ENCODE results near the gene ZMIZ2. TPM values are rescaled to one million over a fixed set of nuclear protein-coding genes. Genes with fewer than 3 reads are reported as not detected.
"Not testable (repeated sequence)": the region's sequence is repeated elsewhere in the genome, so short reads cannot be mapped to it uniquely, and the experiment has no call there.

Gene ZMIZ2
- total RNA-seq, 1 experiment from 2014 or later = 91.3 TPM

DNA sequence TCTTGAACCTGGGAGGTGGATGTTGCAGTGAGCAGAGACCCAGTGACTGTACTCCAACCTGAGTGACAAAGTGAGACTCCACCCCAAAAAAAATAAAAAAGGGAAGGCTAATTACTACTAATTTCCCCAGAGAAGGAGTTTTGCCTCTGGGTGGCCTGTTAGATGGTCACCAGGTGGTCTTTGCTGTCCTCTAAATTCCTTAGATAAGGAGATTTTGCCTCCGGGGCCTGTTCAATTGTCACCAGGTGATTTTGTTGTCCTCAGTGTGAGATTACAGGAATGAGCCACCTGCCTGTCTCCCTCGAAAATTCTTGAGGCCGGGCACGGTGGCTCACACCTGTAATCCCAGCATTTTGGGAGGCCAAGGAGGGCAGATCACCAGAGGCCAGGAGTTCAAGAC lies 24.4 kb upstream of the ZMIZ2 start:
- no peak for TF ChIP-seq RAD21 (IDR thresholded peaks at IDR 0.05; ENCODE audit: low read depth)
- TF ChIP-seq EZH2phosphoT487 (IDR thresholded peaks at IDR 0.05; ENCODE audit: borderline replicate concordance) = no peak
- no peak for TF ChIP-seq SP1 (IDR thresholded peaks at IDR 0.05; ENCODE audit: low read depth)
- no peak for TF ChIP-seq SIN3A (IDR thresholded peaks at IDR 0.05; ENCODE audit: low read depth)
- TF ChIP-seq CEBPB (IDR thresholded peaks at IDR 0.05; ENCODE audit: low read depth) = no peak
- TF ChIP-seq, protein P1, sequence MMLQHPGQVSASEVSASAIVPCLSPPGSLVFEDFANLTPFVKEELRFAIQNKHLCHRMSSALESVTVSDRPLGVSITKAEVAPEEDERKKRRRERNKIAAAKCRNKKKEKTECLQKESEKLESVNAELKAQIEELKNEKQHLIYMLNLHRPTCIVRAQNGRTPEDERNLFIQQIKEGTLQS (IDR thresholded peaks at IDR 0.05) = no peak
- no peak for TF ChIP-seq POLR2A (IDR thresholded peaks at IDR 0.05; ENCODE audit: borderline replicate concordance, extremely low read depth, insufficient read depth, insufficient read length)
- no peak for TF ChIP-seq FOSL1 (IDR thresholded peaks at IDR 0.05; ENCODE audit: low read depth)
- TF ChIP-seq TCF7L2 (IDR thresholded peaks at IDR 0.05; ENCODE audit: borderline replicate concordance, extremely low read depth, insufficient read depth, insufficient read length) = no peak
- TF ChIP-seq EZH2 (IDR thresholded peaks at IDR 0.05) = no peak
- TF ChIP-seq YY1 (IDR thresholded peaks at IDR 0.05; ENCODE audit: extremely low read depth, insufficient replicate concordance, low read depth, low read length) = no peak
- TF ChIP-seq ZNF274 (IDR thresholded peaks at IDR 0.05; ENCODE audit: low read depth, low read length) = no peak
- TF ChIP-seq, protein P2, sequence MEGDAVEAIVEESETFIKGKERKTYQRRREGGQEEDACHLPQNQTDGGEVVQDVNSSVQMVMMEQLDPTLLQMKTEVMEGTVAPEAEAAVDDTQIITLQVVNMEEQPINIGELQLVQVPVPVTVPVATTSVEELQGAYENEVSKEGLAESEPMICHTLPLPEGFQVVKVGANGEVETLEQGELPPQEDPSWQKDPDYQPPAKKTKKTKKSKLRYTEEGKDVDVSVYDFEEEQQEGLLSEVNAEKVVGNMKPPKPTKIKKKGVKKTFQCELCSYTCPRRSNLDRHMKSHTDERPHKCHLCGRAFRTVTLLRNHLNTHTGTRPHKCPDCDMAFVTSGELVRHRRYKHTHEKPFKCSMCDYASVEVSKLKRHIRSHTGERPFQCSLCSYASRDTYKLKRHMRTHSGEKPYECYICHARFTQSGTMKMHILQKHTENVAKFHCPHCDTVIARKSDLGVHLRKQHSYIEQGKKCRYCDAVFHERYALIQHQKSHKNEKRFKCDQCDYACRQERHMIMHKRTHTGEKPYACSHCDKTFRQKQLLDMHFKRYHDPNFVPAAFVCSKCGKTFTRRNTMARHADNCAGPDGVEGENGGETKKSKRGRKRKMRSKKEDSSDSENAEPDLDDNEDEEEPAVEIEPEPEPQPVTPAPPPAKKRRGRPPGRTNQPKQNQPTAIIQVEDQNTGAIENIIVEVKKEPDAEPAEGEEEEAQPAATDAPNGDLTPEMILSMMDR (IDR thresholded peaks at IDR 0.05 in 2 of 3, conservative IDR thresholded peaks at IDR 0.05 in 1 of 3; ENCODE audit: borderline replicate concordance in 1 of 3, insufficient read depth in 1 of 3, low read depth in 2 of 3, low read length in 2 of 3) = no peak
- no peak for TF ChIP-seq SRF (IDR thresholded peaks at IDR 0.05; ENCODE audit: low read depth)
- TF ChIP-seq, protein P3, sequence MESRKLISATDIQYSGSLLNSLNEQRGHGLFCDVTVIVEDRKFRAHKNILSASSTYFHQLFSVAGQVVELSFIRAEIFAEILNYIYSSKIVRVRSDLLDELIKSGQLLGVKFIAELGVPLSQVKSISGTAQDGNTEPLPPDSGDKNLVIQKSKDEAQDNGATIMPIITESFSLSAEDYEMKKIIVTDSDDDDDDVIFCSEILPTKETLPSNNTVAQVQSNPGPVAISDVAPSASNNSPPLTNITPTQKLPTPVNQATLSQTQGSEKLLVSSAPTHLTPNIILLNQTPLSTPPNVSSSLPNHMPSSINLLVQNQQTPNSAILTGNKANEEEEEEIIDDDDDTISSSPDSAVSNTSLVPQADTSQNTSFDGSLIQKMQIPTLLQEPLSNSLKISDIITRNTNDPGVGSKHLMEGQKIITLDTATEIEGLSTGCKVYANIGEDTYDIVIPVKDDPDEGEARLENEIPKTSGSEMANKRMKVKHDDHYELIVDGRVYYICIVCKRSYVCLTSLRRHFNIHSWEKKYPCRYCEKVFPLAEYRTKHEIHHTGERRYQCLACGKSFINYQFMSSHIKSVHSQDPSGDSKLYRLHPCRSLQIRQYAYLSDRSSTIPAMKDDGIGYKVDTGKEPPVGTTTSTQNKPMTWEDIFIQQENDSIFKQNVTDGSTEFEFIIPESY (IDR thresholded peaks at IDR 0.05; ENCODE audit: extremely low read depth, insufficient replicate concordance, low read length) = no peak
- no peak for TF ChIP-seq POLR2AphosphoS5 (IDR thresholded peaks at IDR 0.05; ENCODE audit: low read depth, low read length)
- Histone ChIP-seq H3K4me2 (ENCODE audit: low read length) (no peak overlapping the region), H2AFZ (ENCODE audit: low read depth, low read length, poor library complexity, severe bottlenecking) (no peak overlapping the region), H3K27me3 (ENCODE audit: insufficient read depth, low read length) (no peaks in the 10 kb centered on the region), H3K4me3 (replicated peaks in 1 of 2; ENCODE audit: low read depth in 1 of 2, low read length in 2 of 2) (no peak overlapping the region), H3K9ac (ENCODE audit: low read length) (no peak overlapping the region), H3K36me3 (ENCODE audit: control insufficient read depth in 1 of 2, insufficient read depth in 2 of 2, low read length in 2 of 2) (no peaks in the 10 kb centered on the region), H3K4me1 (ENCODE audit: control insufficient read depth in 1 of 2, insufficient read depth in 2 of 2, low read length in 2 of 2) (peaks cover 0 to 16% of the 10 kb centered on the region in 2 experiments; a peak in 2 of 4 replicates), H3K27ac (ENCODE audit: low read depth, low read length) (no peak overlapping the region), H3K9me3 (ENCODE audit: control insufficient read depth in 1 of 2, insufficient read depth in 1 of 2, low read depth in 1 of 2, low read length in 2 of 2) (no peaks in the 10 kb centered on the region), H3K79me2 (ENCODE audit: insufficient read depth, low read length) (no peaks in the 10 kb centered on the region), H3K9me2 (ENCODE audit: insufficient read depth) (no peaks in the 10 kb centered on the region), H4K20me1 (ENCODE audit: insufficient read depth) (no peaks in the 10 kb centered on the region)
- POLR2A ChIA-PET = no interaction called here
- ATAC-seq (no peak), DNase-seq (ENCODE audit: low read depth, low spot score) (no peak)
- RAD21 ChIA-PET (ENCODE audit: low non-redundant PET in 1 of 2, low total read pairs in 2 of 2, uncharacterized antibody in 2 of 2, unreplicated experiment in 2 of 2) = no interaction called here
- no TSS peak for BruUV-seq (replicated peaks)
- intact Hi-C loops (cut with micrococcal nuclease) = no loop called here
- CTCF ChIA-PET = no interaction called here

DNA sequence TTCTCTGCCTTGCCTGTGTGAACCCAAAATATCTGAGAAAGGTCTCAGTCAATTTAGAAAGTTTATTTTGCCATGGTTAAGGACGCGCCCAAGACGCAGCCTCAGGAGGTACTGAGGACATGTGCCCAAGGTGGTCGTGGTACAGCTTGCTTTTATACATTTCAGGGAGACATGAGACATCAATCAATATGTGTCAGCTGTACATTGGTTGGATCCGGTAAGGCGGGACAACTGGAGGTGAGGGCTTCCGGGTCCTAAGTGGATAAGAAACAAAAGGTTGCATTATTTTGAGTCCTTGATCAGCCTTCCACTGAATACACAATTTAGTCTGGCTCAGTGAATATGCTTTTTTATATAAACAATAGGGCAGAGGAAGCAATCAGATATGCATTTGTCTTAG lies 22.4 kb upstream of the ZMIZ2 start:
- H3K27ac ChIP-seq (ENCODE audit: low read depth, low read length); POLR2A ChIA-PET; BruUV-seq (replicated peaks); H3K9ac ChIP-seq (ENCODE audit: low read length); DNase-seq (ENCODE audit: low read depth, low spot score); CTCF ChIA-PET; H3K4me3 ChIP-seq (replicated peaks in 1 of 2; ENCODE audit: low read depth in 1 of 2, low read length in 2 of 2); H2AFZ ChIP-seq (ENCODE audit: low read depth, low read length, poor library complexity, severe bottlenecking); H3K9me3 ChIP-seq (ENCODE audit: control insufficient read depth in 1 of 2, insufficient read depth in 1 of 2, low read depth in 1 of 2, low read length in 2 of 2); H3K9me2 ChIP-seq (ENCODE audit: insufficient read depth); RAD21 ChIA-PET (ENCODE audit: low non-redundant PET in 1 of 2, low total read pairs in 2 of 2, uncharacterized antibody in 2 of 2, unreplicated experiment in 2 of 2); H3K79me2 ChIP-seq (ENCODE audit: insufficient read depth, low read length); H3K36me3 ChIP-seq (ENCODE audit: control insufficient read depth in 1 of 2, insufficient read depth in 2 of 2, low read length in 2 of 2); H3K4me2 ChIP-seq (ENCODE audit: low read length); intact Hi-C loops (cut with micrococcal nuclease); H4K20me1 ChIP-seq (ENCODE audit: insufficient read depth); H3K27me3 ChIP-seq (ENCODE audit: insufficient read depth, low read length): not testable (repeated sequence)
- H3K4me1 ChIP-seq (ENCODE audit: control insufficient read depth in 1 of 2, insufficient read depth in 2 of 2, low read length in 2 of 2) = peaks cover 0 to 25% of the 10 kb centered on the region in 2 experiments; a peak in 2 of 4 replicates
- peak; percentile 44; the same call in 1 of the 2 replicates for ATAC-seq

Measured in HCT116 (cell line).